Peyer's patch (tissue), 4 donors: Measurements from ENCODE around the gene RIOK2.

Experiments
- POLR2A ChIP-seq, 2 donors: fragments of 450-650 bp; IDR thresholded peaks; one replicate each; pipeline ENCODE4 v1.5.1; 2017; ENCODE audit warnings: antibody characterized with exemption in 2 of 2, mild to moderate bottlenecking in 2 of 2, moderate library complexity in 2 of 2
- TF ChIP-seq, protein P1 (sequence below), 6 experiments: fragments of 450-650 bp in 4 of 6; fragments of 200-600 bp in 2 of 6; sonication (generic) in 1 of 6; IDR thresholded peaks; one replicate each; pipeline ENCODE4 v1.5.1; 2017 to 2019; ENCODE audit warnings: antibody characterized with exemption in 6 of 6, mild to moderate bottlenecking in 3 of 6, moderate library complexity in 1 of 6

DNA sequence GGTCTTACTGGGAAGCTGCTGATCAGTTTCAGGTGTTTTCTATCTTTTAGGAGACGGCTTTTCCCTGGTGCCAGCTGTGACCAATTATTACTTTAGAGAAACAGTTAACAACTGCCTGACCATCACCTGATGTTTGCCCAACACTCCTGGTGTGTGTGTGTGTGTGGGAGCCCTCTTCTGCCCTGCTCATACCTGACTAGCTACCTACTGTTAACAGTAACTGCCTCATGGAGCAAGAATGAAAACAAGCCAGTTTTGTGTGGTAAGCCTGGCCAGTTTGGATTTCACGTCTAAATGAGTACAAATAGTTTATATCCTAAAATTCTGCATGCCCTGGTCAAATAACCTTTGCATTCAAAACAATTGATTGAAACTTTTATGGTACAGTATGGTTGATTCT, 46.1 kb upstream of the RIOK2 start:
- TF ChIP-seq, protein P1, sequence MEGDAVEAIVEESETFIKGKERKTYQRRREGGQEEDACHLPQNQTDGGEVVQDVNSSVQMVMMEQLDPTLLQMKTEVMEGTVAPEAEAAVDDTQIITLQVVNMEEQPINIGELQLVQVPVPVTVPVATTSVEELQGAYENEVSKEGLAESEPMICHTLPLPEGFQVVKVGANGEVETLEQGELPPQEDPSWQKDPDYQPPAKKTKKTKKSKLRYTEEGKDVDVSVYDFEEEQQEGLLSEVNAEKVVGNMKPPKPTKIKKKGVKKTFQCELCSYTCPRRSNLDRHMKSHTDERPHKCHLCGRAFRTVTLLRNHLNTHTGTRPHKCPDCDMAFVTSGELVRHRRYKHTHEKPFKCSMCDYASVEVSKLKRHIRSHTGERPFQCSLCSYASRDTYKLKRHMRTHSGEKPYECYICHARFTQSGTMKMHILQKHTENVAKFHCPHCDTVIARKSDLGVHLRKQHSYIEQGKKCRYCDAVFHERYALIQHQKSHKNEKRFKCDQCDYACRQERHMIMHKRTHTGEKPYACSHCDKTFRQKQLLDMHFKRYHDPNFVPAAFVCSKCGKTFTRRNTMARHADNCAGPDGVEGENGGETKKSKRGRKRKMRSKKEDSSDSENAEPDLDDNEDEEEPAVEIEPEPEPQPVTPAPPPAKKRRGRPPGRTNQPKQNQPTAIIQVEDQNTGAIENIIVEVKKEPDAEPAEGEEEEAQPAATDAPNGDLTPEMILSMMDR (IDR thresholded peaks at IDR 0.05) = no peak
- TF ChIP-seq POLR2A (IDR thresholded peaks at IDR 0.05) = no peak
